ENCODE data around the gene BPIFB3. TPM values are rescaled to one million over a fixed set of nuclear protein-coding genes. Genes with fewer than 3 reads are reported as not detected.

BPIFB3 gene
- polyA plus RNA-seq, 3 donors = not detected

- H3K4me3 Mint-ChIP-seq = peak overlapping the region in 1 of 2 donors; percentile 57
- Histone ChIP-seq H3K27ac (ENCODE audit: low read depth in 1 of 2, low read length in 2 of 2) (peak overlapping the region in 1 of 2 donors; percentile 9), H4K20me1 (ENCODE audit: insufficient read depth, low read length) (no peaks in the 10 kb centered on the region), H3K4me3 (replicated peaks in 1 of 3; ENCODE audit: low read depth in 2 of 3, low read length in 3 of 3) (no peak overlapping the region), H3K9ac (ENCODE audit: insufficient read depth, low read length, poor library complexity, severe bottlenecking) (peak overlapping the region; percentile 35), H3K4me1 (ENCODE audit: control insufficient read depth in 1 of 2, insufficient read depth in 2 of 2, low read length in 2 of 2) (peaks cover 11 to 12% of the 10 kb centered on the region in 2 donors), H3K4me2 (replicated peaks; ENCODE audit: extremely low read depth, low read length, poor library complexity, severe bottlenecking) (peak overlapping the region; percentile 12), H3K79me2 (ENCODE audit: insufficient read depth, low read length) (no peaks in the 10 kb centered on the region), H3K27me3 (ENCODE audit: control insufficient read depth in 2 of 2, insufficient read depth in 2 of 2, low read length in 2 of 2) (no peaks in the 10 kb centered on the region), H3K9me3 (replicated peaks in 1 of 2; ENCODE audit: control insufficient read depth in 1 of 2, insufficient read depth in 1 of 2, low read length in 2 of 2) (no peaks in the 10 kb centered on the region), H3K36me3 (replicated peaks in 1 of 2; ENCODE audit: control insufficient read depth in 1 of 2, insufficient read depth in 2 of 2, low read length in 2 of 2) (no peaks in the 10 kb centered on the region), H2AFZ (ENCODE audit: insufficient read depth, low read depth, low read length, poor library complexity, severe bottlenecking) (peak overlapping the region; percentile 75)
- 31% methylated on average over 3 of the region's 3 CpGs for whole genome bisulfite sequencing (ENCODE audit: insufficient coverage)
- intact Hi-C loops (cut with micrococcal nuclease) = no loop called here
- TF ChIP-seq CTCF (IDR thresholded peaks at IDR 0.05) = no peak
- no peaks in the 10 kb centered on the region for H3K36me3 Mint-ChIP-seq
- H3K27ac Mint-ChIP-seq = peak overlapping the region in 2 of 7 donors; percentile 27 to 55
- peak in 1 of 3 donors; percentile 17 for DNase-seq
- H3K9me3 Mint-ChIP-seq = no peaks in the 10 kb centered on the region
- peaks cover 1 to 4% (median 1%) of the 10 kb centered on the region in 3 donors for H3K27me3 Mint-ChIP-seq (ENCODE audit: low read depth in 3 of 3)
- H3K4me1 Mint-ChIP-seq = peaks cover 16% of the 10 kb centered on the region
Measured at GRCh38 chr20:33067806-33068205, 14.1 kb downstream of the BPIFB3 start.

- intact Hi-C loops (cut with micrococcal nuclease) = no loop called here
- Mint-ChIP-seq H3K4me1 (peaks cover 16% of the 10 kb centered on the region), H3K27ac (peak overlapping the region in 1 of 7 donors; percentile 55), H3K9me3 (no peaks in the 10 kb centered on the region), H3K4me3 (peak overlapping the region in 1 of 2 donors; percentile 57), H3K36me3 (no peaks in the 10 kb centered on the region), H3K27me3 (ENCODE audit: low read depth in 3 of 3) (peaks cover 1 to 4% (median 1%) of the 10 kb centered on the region in 3 donors)
- DNase-seq = no peak
- no peak overlapping the region for H3K4me3 ChIP-seq (replicated peaks in 1 of 3; ENCODE audit: low read depth in 2 of 3, low read length in 3 of 3)
- TF ChIP-seq CTCF (IDR thresholded peaks at IDR 0.05) = no peak
- no peaks in the 10 kb centered on the region for H3K9me3 ChIP-seq (replicated peaks in 1 of 2; ENCODE audit: control insufficient read depth in 1 of 2, insufficient read depth in 1 of 2, low read length in 2 of 2)
- H3K4me1 ChIP-seq (ENCODE audit: control insufficient read depth in 1 of 2, insufficient read depth in 2 of 2, low read length in 2 of 2) = peaks cover 11 to 12% of the 10 kb centered on the region in 2 donors
- no peaks in the 10 kb centered on the region for H3K36me3 ChIP-seq (replicated peaks in 1 of 2; ENCODE audit: control insufficient read depth in 1 of 2, insufficient read depth in 2 of 2, low read length in 2 of 2)
- peak overlapping the region; percentile 35 for H3K9ac ChIP-seq (ENCODE audit: insufficient read depth, low read length, poor library complexity, severe bottlenecking)
- 76% methylated on average over 10 of the region's 12 CpGs for WGBS (ENCODE audit: insufficient coverage)
- no peaks in the 10 kb centered on the region for H3K27me3 ChIP-seq (ENCODE audit: control insufficient read depth in 2 of 2, insufficient read depth in 2 of 2, low read length in 2 of 2)
- peak overlapping the region; percentile 75 for H2AFZ ChIP-seq (ENCODE audit: insufficient read depth, low read depth, low read length, poor library complexity, severe bottlenecking)
- H3K79me2 ChIP-seq (ENCODE audit: insufficient read depth, low read length) = no peaks in the 10 kb centered on the region
- H4K20me1 ChIP-seq (ENCODE audit: insufficient read depth, low read length) = no peaks in the 10 kb centered on the region
- peak overlapping the region; percentile 12 for H3K4me2 ChIP-seq (replicated peaks; ENCODE audit: extremely low read depth, low read length, poor library complexity, severe bottlenecking)
- H3K27ac ChIP-seq (ENCODE audit: low read depth in 1 of 2, low read length in 2 of 2) = peak overlapping the region in 1 of 2 donors; percentile 9
Measured at GRCh38 chr20:33068251-33068939, 14.7 kb downstream of the BPIFB3 start.

Data from CD14-positive monocyte (primary cell).